ENCODE results near the gene MICB.

DNA sequence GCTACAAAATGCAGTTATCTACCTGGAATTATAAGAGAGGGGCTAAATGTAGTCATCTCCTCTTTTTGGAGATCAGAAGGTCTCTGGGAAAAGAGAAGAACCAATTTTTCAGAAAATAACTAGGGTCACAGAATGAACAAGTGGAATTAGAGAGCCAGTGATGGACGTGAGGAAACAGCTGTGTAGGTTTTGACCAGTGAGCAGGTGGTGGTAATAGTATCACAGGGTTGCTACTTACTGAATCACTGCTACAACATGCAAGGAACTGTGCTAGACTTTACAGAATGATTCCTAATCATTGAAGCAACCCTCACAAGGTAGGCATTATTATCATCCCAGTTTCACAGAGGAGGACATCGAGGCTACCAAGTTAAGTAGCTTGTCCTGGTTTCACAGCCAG lies 46.7 kb downstream of the MICB start:
- TF ChIP-seq POLR2A (IDR thresholded peaks at IDR 0.05; ENCODE audit: low read depth, low read length) (no peak), TAF1 (IDR thresholded peaks at IDR 0.05; ENCODE audit: borderline replicate concordance, low read depth, low read length) (no peak), POLR2AphosphoS5 (IDR thresholded peaks at IDR 0.05; ENCODE audit: low read depth, low read length) (no peak)

All from GM12892 (cell line).